Mesothelial cell of epicardium (in vitro differentiated cells): ENCODE data around the gene RIMBP2. TPM values are rescaled to one million over a fixed set of nuclear protein-coding genes. Genes with fewer than 3 reads are reported as not detected.

Source experiments
- DNase-seq, 2 experiments: peaks; one replicate each; pipeline ENCODE4 v3.0.0; 2021; ENCODE audit warnings: low spot score in 2 of 2; ENCODE audit not compliant: unreplicated experiment in 2 of 2
- H3K27ac Mint-ChIP-seq: 2 replicates; pipeline ENCODE4 v1.8.0; 2021; ENCODE audit warnings: mixed read lengths
- H3K27me3 Mint-ChIP-seq: 2 replicates; pipeline ENCODE4 v1.8.0; 2021; ENCODE audit warnings: low read depth, mixed read lengths
- H3K36me3 Mint-ChIP-seq: 2 replicates; pipeline ENCODE4 v1.8.0; 2021; ENCODE audit warnings: mixed read lengths
- H3K4me1 Mint-ChIP-seq: 2 replicates; pipeline ENCODE4 v1.8.0; 2021; ENCODE audit warnings: mixed read lengths
- H3K4me3 Mint-ChIP-seq: 2 replicates; pipeline ENCODE4 v1.8.0; 2021; ENCODE audit warnings: mild to moderate bottlenecking, moderate library complexity, mixed read lengths
- H3K9me3 Mint-ChIP-seq: 2 replicates; pipeline ENCODE4 v1.8.0; 2021; ENCODE audit warnings: mixed read lengths
- CTCF ChIP-seq: fragments of 200-600 bp; sonication (generic); IDR thresholded peaks from one replicate; pipeline ENCODE4 v1.5.0; 2021; ENCODE audit warnings: antibody characterized with exemption; ENCODE audit not compliant: unreplicated experiment
- total RNA-seq: library from RNA; stranded (reverse); gene quantifications from 3 replicates; pipeline ENCODE4 v1.2.1, GENCODE V29; 2021

The RIMBP2 gene
- total RNA-seq, 1 donor from 2014 or later: 8.6 TPM

GRCh38 chr12:130497991-130498390, 218.1 kb downstream of the RIMBP2 start:
- Mint-ChIP-seq H3K27me3 (peaks cover 4% of the 10 kb centered on the region), H3K4me1 (no peaks in the 10 kb centered on the region), H3K36me3 (no peaks in the 10 kb centered on the region), H3K27ac (no peak overlapping the region), H3K4me3 (no peak overlapping the region), H3K9me3 (peaks cover 4% of the 10 kb centered on the region)
- TF ChIP-seq CTCF: no peak
- no peak for DNase-seq

- no peak overlapping the region for H3K27ac Mint-ChIP-seq
- DNase-seq: no peak
- no peaks in the 10 kb centered on the region for H3K36me3 Mint-ChIP-seq
- H3K4me1 Mint-ChIP-seq: no peaks in the 10 kb centered on the region
- peaks cover 4% of the 10 kb centered on the region for H3K9me3 Mint-ChIP-seq
- H3K4me3 Mint-ChIP-seq: no peak overlapping the region
- H3K27me3 Mint-ChIP-seq: peaks cover 4% of the 10 kb centered on the region
- TF ChIP-seq CTCF: no peak
Measured at GRCh38 chr12:130497321-130497720, 218.8 kb downstream of the RIMBP2 start.

- Mint-ChIP-seq H3K27ac (no peak overlapping the region), H3K4me3 (no peak overlapping the region), H3K36me3 (no peaks in the 10 kb centered on the region), H3K9me3 (peaks cover 4% of the 10 kb centered on the region), H3K4me1 (no peaks in the 10 kb centered on the region), H3K27me3 (peaks cover 4% of the 10 kb centered on the region)
- no peak for TF ChIP-seq CTCF
- no peak for DNase-seq
Measured at GRCh38 chr12:130496516-130497120, 219.5 kb downstream of the RIMBP2 start.

- Mint-ChIP-seq H3K4me1 (no peaks in the 10 kb centered on the region), H3K36me3 (no peaks in the 10 kb centered on the region), H3K27me3 (peaks cover 9% of the 10 kb centered on the region), H3K9me3 (peaks cover 4% of the 10 kb centered on the region), H3K27ac (no peak overlapping the region), H3K4me3 (no peak overlapping the region)
- no peak for TF ChIP-seq CTCF
- no peak for DNase-seq
Measured at GRCh38 chr12:130495156-130495555, 220.9 kb downstream of the RIMBP2 start.

- no peak overlapping the region for H3K4me3 Mint-ChIP-seq
- peaks cover 4% of the 10 kb centered on the region for H3K9me3 Mint-ChIP-seq
- H3K4me1 Mint-ChIP-seq: no peaks in the 10 kb centered on the region
- no peak for DNase-seq
- H3K36me3 Mint-ChIP-seq: no peaks in the 10 kb centered on the region
- no peak overlapping the region for H3K27ac Mint-ChIP-seq
- TF ChIP-seq CTCF: no peak
- H3K27me3 Mint-ChIP-seq: peaks cover 10% of the 10 kb centered on the region
Measured at GRCh38 chr12:130494736-130495135, 221.4 kb downstream of the RIMBP2 start.

GRCh38 chr12:130493951-130494350, 222.1 kb downstream of the RIMBP2 start:
- H3K27me3 Mint-ChIP-seq: peaks cover 15% of the 10 kb centered on the region
- no peaks in the 10 kb centered on the region for H3K36me3 Mint-ChIP-seq
- no peak for TF ChIP-seq CTCF
- H3K9me3 Mint-ChIP-seq: no peaks in the 10 kb centered on the region
- H3K4me3 Mint-ChIP-seq: no peak overlapping the region
- H3K4me1 Mint-ChIP-seq: no peaks in the 10 kb centered on the region
- DNase-seq: no peak
- no peak overlapping the region for H3K27ac Mint-ChIP-seq
